ENCODE measurements around the gene CD47.

- TF ChIP-seq CTCF (IDR thresholded peaks at IDR 0.05) = no peak
- no peak for TF ChIP-seq EZH2 (IDR thresholded peaks at IDR 0.05)
- no peak for TF ChIP-seq EZH2phosphoT487 (IDR thresholded peaks at IDR 0.05)
Observed at GRCh38 chr3:108118038-108118768, 27.4 kb upstream of the CD47 start.
